ENCODE results near the gene MYO16. TPM values are rescaled to one million over a fixed set of nuclear protein-coding genes. Genes with fewer than 3 reads are reported as not detected.

The MYO16 gene
- total and polyA plus RNA-seq, 2 of the 4 experiments (the other 2 are of a cell fraction): under 0.01 to 0.03 TPM

DNA sequence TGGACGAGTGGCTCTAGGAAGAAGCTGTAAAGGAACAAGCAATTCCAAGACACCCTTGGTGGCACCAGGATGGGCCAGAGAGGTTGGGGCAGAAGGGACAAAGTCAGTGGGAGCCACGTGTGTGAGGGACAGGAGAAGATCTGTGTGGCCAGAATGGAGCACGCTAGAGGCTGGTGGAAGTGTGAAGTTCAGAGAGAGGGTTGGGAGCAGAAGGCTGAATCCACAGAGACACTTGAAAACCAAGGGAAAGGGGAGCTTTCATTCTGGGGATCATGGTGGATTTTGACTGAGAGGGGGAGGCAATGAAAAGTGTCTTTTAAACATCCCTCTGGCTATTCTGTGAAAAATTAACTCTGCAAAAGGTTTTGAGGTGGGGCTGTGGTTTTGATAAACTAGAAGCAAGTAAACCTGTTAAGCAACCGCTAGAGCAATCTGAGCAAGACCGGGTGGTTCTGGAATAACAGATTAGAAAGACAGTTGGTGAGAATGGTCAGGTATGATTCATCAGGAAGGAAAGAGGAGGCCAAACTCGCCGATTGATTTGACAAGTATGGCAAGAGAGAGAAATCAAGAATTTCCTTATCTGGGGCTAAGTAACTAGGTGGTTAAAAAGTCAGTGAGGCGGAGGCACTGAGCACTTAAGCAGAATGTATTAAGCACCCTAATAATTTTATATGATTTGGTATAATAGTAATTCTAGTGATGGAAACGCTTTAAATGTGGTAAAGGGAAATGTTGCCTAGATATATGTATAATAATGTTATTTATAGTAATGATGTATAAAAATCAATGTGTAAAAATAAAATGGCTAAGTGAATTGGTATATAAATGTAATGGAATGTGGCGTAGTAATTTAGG lies 140.0 kb downstream of the MYO16 start:
- H4K20me1 ChIP-seq (ENCODE audit: insufficient read depth, low read length): no peaks in the 10 kb centered on the region
- H2AK9ac ChIP-seq (replicated peaks; ENCODE audit: low read depth, low read length, poor library complexity): no peak overlapping the region
- H3K18ac ChIP-seq (ENCODE audit: low read depth, low read length): no peak overlapping the region
- H3K27ac ChIP-seq (ENCODE audit: insufficient read depth, low read length): no peak overlapping the region
- ChIA-PET POLR2A (ENCODE audit: unreplicated experiment) (no interaction called here), CTCF (no interaction called here)
- H2AK5ac ChIP-seq (ENCODE audit: low read depth, low read length): no peak overlapping the region
- H2AFZ ChIP-seq (replicated peaks; ENCODE audit: low read length, poor library complexity): peak overlapping the region; percentile 48
- intact Hi-C loops (cut with micrococcal nuclease): no loop called here
- H3K4me3 ChIP-seq (ENCODE audit: insufficient read depth, low read depth, low read length): no peak overlapping the region
- no peak overlapping the region for H3K4me2 ChIP-seq (ENCODE audit: low read depth, low read length)
- TF ChIP-seq POLR2A (IDR thresholded peaks at IDR 0.05; ENCODE audit: low read depth, low read length): no peak
- TF ChIP-seq, protein P1, sequence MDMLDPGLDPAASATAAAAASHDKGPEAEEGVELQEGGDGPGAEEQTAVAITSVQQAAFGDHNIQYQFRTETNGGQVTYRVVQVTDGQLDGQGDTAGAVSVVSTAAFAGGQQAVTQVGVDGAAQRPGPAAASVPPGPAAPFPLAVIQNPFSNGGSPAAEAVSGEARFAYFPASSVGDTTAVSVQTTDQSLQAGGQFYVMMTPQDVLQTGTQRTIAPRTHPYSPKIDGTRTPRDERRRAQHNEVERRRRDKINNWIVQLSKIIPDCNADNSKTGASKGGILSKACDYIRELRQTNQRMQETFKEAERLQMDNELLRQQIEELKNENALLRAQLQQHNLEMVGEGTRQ (IDR thresholded peaks at IDR 0.05; ENCODE audit: low read depth, low read length): no peak
- TF ChIP-seq RCOR1 (IDR thresholded peaks at IDR 0.05; ENCODE audit: insufficient replicate concordance, low read length): no peak
- no peak for TF ChIP-seq RAD21 (IDR thresholded peaks at IDR 0.05; ENCODE audit: low read length)
- no peak for TF ChIP-seq MXI1 (IDR thresholded peaks at IDR 0.05; ENCODE audit: borderline replicate concordance, low read depth, low read length)
- TF ChIP-seq CHD1 (IDR thresholded peaks at IDR 0.05; ENCODE audit: low read depth, low read length): no peak
- no peaks in the 10 kb centered on the region for H3K36me3 ChIP-seq (ENCODE audit: control insufficient read depth, insufficient read depth, low read length)
- 50 to 100% methylated on average over 1 to 3 of the region's 10 CpGs for WGBS, 2 experiments (ENCODE audit: extremely low coverage in 2 of 2, insufficient read length in 1 of 2)
- no peak overlapping the region for H3K14ac ChIP-seq (replicated peaks; ENCODE audit: low read depth, low read length)
- H3K4ac ChIP-seq (ENCODE audit: low read depth, low read length): no peak overlapping the region; the same call in 1 of the 2 replicates
- BruUV-seq (replicated peaks): no TSS peak
- dilution Hi-C loops (cut with HindIII; ENCODE audit: low sequenced_read_pairs, unreplicated experiment): no loop called here
- in situ Hi-C loops (cut with MboI; ENCODE audit: low sequenced_read_pairs): no loop called here
- H2BK20ac ChIP-seq (ENCODE audit: low read depth, low read length): no peak overlapping the region
- DNase-seq (no peak), ATAC-seq (ENCODE audit: low read depth) (no peak)
- no peaks in the 10 kb centered on the region for H3K9me3 ChIP-seq (ENCODE audit: control insufficient read depth, insufficient read depth, low read length)
- no peaks in the 10 kb centered on the region for H3K79me1 ChIP-seq (ENCODE audit: low read depth in 1 of 2, low read length in 2 of 2)
- no peak overlapping the region for H2BK120ac ChIP-seq (ENCODE audit: low read depth, low read length)
- no peak overlapping the region for H3K23ac ChIP-seq (ENCODE audit: low read depth, low read length)
- H3K4me1 ChIP-seq (ENCODE audit: control insufficient read depth, insufficient read depth, low read length): no peaks in the 10 kb centered on the region
- H3K9me1 ChIP-seq (ENCODE audit: insufficient read depth, low read length): no peaks in the 10 kb centered on the region
- H3K9ac ChIP-seq (ENCODE audit: low read depth, low read length): no peak overlapping the region
- no peaks in the 10 kb centered on the region for H3K27me3 ChIP-seq (ENCODE audit: control insufficient read depth, insufficient read depth, low read length)
- no peak overlapping the region for H2BK15ac ChIP-seq (ENCODE audit: low read depth, low read length)
- no peak overlapping the region for H3K56ac ChIP-seq (ENCODE audit: extremely low read depth, insufficient read depth, low read length)
- no peak overlapping the region for H4K8ac ChIP-seq (ENCODE audit: low read depth in 2 of 2, low read length in 2 of 2)
- H4K91ac ChIP-seq (ENCODE audit: insufficient read depth, low read depth, low read length): no peak overlapping the region
- no peak overlapping the region for H4K5ac ChIP-seq (ENCODE audit: low read depth, low read length)
- H2BK5ac ChIP-seq (ENCODE audit: low read depth, low read length, poor library complexity, severe bottlenecking): no peak overlapping the region
